DOHH2 (cell line): ENCODE measurements around the gene FAM25G.
"Not testable (repeated sequence)": the region's sequence is repeated elsewhere in the genome, so short reads cannot be mapped to it uniquely, and the experiment has no call there.

ENCODE experiments used
- CTCF ChIP-seq: fragments of 200-600 bp; sonication (generic); IDR thresholded peaks from one replicate; pipeline ENCODE4 v1.5.1; 2014; ENCODE audit warnings: antibody characterized with exemption, mild to moderate bottlenecking, low read depth, low read length; ENCODE audit not compliant: poor library complexity, severe bottlenecking
- EZH2phosphoT487 ChIP-seq: fragments of 200-600 bp; sonication (generic); IDR thresholded peaks from 2 replicates; pipeline ENCODE4 v1.6.1; 2017; ENCODE audit warnings: borderline replicate concordance, mild to moderate bottlenecking, antibody characterized with exemption, low read length, moderate library complexity, mixed read lengths

GRCh38 chr10:47481182-47481766, 10.2 kb downstream of the FAM25G start:
- not testable (repeated sequence) for TF ChIP-seq CTCF, EZH2phosphoT487
